G401 (cell line): ENCODE results near the gene GSK3A. TPM values are rescaled to one million over a fixed set of nuclear protein-coding genes. Genes with fewer than 3 reads are reported as not detected.

ENCODE experiments used
- DNase-seq: peaks from one replicate; pipeline ENCODE4 v3.0.0-alpha.2; 2015; ENCODE audit warnings: low spot score
- in situ Hi-C: cut with HindIII; loops from 2 replicates; pipeline ENCODE4 v1.10.0; 2016; ENCODE audit warnings: low sequenced_read_pairs, mixed read lengths
- total RNA-seq: library from RNA; depleted of rRNA; stranded (reverse); fragments of >200 nt; shearing (Covaris generic); gene quantifications from 2 replicates; pipeline ENCODE4 v1.2.3, GENCODE V29; 2014; rRNA removed

Gene GSK3A
- total RNA-seq = 30.0 and 37.1 TPM in 2 replicates

- in situ Hi-C loops = no loop called here
Observed at GRCh38 chr19:42242512-42243409, at the start of gene GSK3A. TSS of gene GSK3A (minus strand) at chr19:42242602. CDS start at chr19:42242465, 137 bp downstream.

DNA sequence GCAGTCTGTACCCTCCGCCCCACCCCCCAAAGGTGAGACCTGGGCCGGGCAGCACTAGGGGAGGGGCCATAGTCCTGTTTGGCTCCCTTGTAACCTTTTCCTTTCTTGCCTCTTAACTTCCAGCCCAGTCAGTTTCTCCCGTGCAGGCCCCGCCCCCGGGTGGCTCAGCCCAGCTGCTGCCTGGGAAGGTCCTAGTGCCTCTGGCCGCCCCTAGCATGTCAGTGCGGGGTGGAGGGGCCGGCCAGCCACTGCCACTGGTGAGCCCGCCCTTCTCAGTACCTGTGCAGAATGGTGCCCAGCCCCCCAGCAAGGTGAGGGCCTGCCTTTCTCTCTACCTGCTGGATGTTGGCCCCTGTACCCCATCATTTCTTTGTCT, 49.0 kb upstream of the GSK3A start:
- DNase-seq = peak; percentile 37
- in situ Hi-C loops = no loop called here

More at GRCh38 chr19:42242512-42243409, at the start of gene GSK3A:
- DNase-seq = peak; percentile 100

DNA sequence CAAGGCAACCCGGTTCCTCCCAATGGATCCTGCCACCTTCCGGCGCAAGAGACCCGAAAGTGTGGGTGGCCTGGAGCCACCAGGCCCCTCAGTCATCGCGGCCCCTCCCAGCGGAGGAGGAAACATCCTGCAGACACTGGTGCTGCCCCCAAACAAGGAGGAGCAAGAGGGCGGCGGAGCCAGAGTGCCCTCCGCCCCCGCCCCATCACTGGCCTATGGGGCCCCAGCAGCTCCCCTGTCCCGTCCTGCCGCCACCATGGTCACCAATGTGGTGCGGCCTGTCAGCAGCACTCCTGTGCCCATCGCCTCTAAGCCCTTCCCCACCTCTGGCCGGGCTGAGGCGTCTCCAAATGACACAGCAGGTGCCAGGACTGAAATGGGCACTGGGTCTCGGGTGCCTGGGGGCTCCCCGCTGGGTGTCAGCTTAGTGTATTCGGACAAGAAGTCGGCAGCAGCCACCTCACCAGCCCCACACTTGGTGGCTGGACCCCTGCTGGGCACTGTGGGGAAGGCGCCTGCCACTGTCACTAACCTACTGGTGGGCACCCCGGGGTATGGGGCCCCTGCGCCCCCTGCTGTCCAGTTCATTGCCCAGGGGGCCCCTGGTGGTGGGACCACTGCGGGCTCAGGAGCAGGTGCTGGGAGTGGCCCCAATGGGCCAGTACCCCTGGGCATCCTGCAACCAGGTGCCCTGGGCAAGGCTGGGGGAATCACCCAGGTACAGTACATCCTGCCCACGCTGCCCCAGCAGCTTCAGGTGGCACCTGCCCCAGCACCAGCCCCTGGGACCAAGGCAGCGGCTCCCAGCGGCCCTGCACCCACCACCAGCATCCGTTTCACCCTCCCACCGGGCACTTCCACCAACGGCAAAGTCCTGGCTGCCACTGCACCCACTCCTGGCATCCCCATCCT, 48.4 kb upstream of the GSK3A start:
- in situ Hi-C loops = no loop called here
- DNase-seq = no peak

GRCh38 chr19:42290136-42290522, 47.7 kb upstream of the GSK3A start:
- in situ Hi-C loops = no loop called here
- DNase-seq = no peak

DNA sequence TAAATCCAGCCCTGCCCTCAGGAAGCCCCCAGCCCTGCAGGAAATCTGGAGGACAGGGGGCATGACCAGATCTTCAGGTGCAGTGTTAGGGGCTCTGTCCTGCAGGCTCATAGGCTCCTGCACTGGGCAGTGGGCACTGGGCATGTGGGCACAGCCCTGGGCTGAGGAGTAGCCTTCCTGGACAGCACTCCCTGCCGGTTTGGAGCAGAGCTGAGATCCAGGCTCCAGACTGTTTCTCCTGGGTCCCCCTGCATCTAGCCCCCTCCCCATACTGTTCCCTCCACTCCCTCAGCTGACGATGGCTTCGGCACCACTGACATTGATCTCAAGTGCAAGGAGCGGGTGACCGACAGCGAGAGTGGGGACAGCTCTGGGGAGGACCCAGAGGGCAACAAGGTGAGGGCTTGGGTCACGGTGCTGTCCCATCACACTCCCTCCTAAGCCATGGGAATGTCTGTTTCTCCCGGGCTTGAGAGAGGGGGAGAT, 47.2 kb upstream of the GSK3A start:
- in situ Hi-C loops = no loop called here
- DNase-seq = peak; percentile 1

DNA sequence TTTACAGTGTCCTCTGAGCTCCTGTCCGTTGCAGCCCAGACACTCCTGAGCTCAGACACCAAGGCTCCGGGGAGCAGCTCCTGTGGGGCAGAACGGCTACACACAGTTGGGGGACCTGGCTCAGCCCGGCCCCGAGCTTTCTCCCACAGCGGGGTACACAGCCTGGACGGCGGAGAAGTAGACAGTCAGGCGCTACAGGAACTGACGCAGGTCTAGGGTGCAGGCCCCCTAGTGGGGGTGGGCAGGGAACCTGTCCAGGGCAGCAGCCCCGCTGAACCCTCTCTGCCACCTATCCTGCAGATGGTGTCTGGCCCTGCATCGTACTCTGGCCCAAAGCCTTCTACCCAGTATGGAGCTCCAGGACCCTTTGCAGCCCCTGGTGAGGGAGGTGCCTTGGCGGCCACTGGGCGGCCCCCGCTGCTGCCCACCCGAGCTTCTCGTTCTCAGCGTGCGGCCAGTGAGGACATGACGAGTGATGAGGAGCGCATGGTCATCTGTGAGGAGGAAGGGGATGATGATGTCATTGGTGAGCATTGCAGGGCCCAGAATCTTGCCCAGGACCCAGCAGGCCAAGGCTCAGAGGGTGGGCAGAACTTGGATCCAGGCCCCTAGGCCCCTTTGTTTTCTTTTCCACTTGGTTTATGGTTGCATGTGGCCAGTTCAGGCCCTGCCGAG, 46.6 kb upstream of the GSK3A start:
- in situ Hi-C loops = no loop called here
- no peak for DNase-seq

- DNase-seq = no peak
- in situ Hi-C loops = no loop called here
Observed at GRCh38 chr19:42288387-42288786, 46.0 kb upstream of the GSK3A start.

- DNase-seq = no peak
- in situ Hi-C loops = no loop called here
Observed at GRCh38 chr19:42287827-42288107, 45.4 kb upstream of the GSK3A start.

GRCh38 chr19:42287017-42287826, 44.8 kb upstream of the GSK3A start:
- in situ Hi-C loops = no loop called here
- DNase-seq = peak; percentile 21

DNA sequence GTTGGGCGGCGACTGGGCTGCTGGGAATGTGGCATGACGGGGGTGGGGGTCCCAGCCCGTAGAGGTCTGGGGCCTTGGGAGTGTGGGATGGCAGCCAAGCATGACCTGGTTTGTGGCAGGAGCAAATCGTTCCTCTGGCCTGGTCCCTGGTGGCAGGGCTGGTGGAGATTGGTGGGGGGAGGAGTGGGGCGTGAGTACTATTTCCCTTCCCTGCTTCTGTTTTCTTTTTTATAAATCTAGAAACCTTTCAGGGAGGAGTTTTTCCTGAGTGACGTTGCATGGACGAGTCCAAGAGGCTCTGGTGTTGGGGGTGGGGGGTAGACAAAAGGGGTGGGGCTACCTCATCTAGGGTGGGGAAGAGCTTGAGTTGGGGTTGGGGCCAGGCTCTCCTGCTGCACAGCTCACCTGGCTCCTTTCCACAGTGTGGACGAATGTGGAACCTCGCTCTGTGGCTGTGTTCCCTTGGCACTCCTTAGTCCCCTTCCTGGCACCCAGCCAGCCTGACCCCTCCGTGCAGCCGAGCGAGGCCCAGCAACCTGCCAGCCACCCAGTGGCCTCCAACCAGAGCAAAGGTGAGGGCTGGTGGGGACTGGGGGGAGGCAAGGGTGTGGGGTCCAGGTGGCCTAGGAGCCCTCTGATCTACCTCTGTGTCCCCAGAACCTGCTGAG, 44.1 kb upstream of the GSK3A start:
- DNase-seq = peak; percentile 87
- in situ Hi-C loops = no loop called here

GRCh38 chr19:42285988-42286348, 43.6 kb upstream of the GSK3A start:
- in situ Hi-C loops = no loop called here
- peak; percentile 16 for DNase-seq

DNA sequence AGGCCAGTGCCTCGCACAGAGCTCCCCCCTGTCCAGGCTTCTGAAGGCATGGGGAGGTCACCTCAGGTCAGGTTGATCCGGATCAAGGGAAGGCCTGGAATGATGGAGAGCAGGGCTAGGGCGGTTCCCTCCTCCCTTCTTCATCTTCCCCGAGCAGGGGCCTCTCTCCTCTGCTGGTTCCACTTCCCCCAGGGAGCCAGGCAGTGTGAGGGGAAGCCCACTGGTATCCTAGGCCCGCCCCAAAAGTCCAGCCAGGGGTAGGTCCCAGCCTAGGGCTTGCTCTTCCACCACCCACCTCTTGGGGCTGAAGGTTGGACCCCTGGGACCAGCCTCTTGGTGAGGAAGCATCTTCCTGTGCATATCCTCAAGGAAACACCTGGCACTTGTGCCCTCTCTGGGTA, 43.1 kb upstream of the GSK3A start:
- in situ Hi-C loops = no loop called here
- DNase-seq = no peak

DNA sequence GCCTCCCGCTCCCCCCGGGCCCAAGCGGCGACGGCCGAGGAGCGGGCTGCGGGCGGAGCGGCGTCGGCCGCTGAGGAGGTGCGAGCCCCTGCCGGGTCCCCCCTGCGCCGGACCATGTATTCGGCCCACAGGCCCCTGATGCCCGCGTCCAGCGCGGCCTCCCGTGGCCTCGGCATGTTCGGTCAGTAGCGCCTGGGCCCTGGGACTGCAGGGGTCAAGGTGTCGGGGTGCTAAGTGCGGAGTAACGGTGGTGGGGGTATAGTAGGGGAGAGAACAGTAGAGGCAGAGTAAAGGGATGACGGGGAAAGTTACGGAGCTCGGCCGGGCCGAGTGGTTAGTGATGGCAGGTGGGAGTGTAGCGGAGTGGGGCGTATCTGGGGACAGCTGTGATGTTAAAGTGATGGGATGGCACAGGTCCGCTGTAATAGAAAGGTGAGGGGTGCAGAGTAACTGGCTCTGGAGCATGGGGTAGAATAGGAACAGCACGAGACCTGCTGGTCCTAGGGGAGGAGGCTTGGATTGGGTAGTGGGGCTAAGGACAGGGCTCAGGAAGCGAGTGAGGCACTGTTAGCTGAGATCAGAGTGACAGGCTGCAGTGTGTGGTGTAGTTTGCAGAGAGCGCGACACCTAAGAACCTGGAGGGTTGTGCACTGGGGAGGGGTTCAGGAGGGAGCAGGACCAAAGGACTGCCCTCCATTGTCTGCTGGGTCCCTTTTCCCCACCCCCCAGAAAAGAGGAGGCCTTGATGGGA, 42.4 kb upstream of the GSK3A start:
- peak; percentile 47 for DNase-seq
- in situ Hi-C loops = no loop called here

DNA sequence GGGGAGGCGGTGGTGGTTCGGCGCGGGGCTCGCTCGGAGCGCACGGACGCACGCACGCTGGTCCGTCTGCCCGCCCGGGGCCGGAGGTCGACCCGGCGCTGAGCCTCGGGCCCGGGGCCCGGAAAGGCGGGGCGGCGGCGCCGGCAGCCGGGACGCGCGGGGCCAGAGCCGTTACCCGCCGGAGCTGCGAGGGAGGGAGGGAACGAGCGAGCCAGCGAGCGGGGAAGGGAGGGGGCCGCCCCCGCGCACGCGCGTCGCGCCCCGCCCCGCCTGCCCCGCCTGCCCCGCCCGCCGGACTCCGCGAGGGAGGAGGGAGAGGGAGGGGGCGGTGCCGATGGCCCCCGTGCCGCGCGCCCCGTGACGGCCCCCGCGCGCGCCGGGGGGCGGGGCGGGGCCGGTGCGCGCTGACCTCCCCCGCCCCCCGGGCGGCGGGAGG, 41.7 kb upstream of the GSK3A start:
- peak; percentile 74 for DNase-seq
- in situ Hi-C loops = no loop called here

- peak; percentile 94 for DNase-seq
- in situ Hi-C loops = no loop called here
Observed at GRCh38 chr19:42283188-42284065, 41.0 kb upstream of the GSK3A start.

DNA sequence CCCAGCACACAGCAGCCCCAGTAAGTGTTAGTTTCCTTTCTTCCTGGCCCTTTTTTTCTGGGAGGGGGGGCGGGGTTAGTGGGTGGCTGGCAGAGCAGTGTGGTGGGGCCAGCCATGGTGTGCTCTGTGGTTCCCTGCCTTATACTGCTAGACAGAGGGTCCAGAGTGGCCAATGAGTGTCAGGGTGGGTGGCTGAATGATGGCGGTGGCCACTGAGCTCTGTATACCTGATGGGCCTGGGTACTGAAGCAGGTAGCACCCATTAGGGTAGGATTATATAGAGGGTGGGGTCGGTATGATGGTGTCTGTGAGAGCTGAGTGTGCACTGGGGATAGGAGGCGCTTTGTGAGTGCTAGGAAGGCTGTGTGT, 40.4 kb upstream of the GSK3A start:
- peak; percentile 37 for DNase-seq
- in situ Hi-C loops = no loop called here
